Stimulated activated CD4-positive, alpha-beta T cell treated with anti-CD3 and anti-CD28 coated beads, Interleukin-15, amount 100 ng/mL, for 24 hours (primary cell): Measurements from ENCODE around the gene GJB4.
"Not testable (repeated sequence)": the region's sequence is repeated elsewhere in the genome, so short reads cannot be mapped to it uniquely, and the experiment has no call there.

Experiments used
- DNase-seq: peaks from one replicate; pipeline ENCODE4 v3.0.0-alpha.2; 2020

The GJB4 gene

DNA sequence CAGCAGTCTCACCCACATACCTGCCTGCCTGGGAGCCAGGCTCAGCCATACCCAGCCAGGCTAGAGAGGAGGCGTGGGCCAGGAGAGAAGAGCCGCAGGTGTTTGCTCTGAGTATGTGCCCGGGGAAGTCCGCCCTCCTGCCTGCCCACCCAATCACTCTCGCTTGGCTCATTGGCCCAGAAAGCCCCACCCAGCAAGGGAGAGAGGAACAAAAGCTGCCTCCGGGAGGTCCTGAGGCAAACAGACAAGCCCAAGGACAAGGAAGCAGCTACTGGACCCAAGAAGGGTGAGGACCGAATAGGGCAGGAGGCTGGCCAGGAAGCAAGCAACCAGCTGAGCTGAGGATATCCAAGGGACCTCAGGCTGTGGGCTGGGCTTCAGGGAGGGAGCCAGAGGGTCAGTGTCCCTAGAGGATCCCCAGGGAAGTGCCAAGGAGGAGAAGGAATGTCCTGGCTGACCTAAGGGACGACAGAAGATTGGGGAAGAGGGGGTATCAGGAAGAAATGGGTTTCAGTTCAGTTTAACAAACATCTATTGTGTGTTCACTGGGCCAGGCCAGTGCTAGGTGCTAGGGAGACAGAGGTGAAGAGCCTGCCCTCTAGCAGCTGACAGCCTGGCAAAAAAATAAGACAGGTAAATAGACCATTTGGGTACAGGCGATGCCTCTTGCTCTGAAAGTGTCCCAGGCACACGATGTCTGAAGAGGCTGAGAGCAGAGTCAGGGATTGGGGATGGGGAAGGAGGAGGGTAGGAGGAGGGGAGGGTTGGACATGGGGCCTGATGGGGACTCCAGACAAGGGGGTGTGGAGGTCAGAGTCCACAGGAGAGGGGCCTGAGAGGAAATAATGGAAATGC is at the start of gene GJB4:
Gene GJB4 (plus strand): TSS at position 238 of the 855 bp plus-strand sequence. CDS start 1,515 bp downstream, outside the sequence.
- no peak for DNase-seq

GRCh38 chr1:34710812-34711211 is 48.7 kb upstream of the GJB4 start:
- no peak for DNase-seq

- DNase-seq, result no peak
These were observed 48.1 kb upstream of the GJB4 start for GRCh38 chr1:34711485-34711884.

GRCh38 chr1:34712007-34712688 is 47.4 kb upstream of the GJB4 start:
- no peak for DNase-seq

DNA sequence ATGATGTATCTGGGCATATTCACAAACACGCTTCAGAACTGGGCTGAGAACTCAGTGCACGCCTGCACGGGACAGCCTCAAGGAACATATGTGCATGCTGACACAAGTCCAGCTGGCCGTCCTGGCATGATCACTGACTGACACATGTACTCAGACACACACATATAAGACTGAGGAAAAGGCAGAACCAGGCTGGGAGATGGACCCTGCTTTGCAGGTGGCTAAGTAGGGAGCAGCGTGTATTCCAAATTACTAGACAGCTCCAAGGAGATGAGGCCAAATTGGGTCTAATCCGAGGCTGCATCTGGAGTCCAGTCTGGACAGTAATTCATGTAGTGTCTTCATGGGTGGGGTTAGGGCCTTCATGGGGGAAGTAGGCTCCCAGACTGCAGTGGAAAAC is 46.1 kb upstream of the GJB4 start:
- DNase-seq, result no peak

GRCh38 chr1:34714386-34714785 is 45.2 kb upstream of the GJB4 start:
- no peak for DNase-seq

DNA sequence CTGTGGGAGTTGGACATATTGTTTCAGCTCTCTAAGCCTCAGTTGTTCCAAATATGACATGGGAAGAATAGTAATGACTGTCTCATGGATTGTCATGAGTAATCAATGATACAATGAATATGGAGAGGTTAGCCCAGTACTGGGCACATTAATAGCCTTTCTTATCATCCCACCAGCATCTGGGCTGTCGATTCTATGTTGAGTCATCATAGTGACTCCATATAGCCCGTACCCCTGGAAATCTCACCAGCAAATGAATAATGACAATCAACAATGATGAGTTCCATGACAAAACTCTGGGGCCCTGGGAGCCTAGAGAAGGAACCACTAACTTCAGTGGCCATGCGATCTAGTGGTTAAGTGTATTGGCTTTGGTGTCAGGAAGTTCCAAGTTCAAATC is 44.4 kb upstream of the GJB4 start:
- no peak for DNase-seq

DNA sequence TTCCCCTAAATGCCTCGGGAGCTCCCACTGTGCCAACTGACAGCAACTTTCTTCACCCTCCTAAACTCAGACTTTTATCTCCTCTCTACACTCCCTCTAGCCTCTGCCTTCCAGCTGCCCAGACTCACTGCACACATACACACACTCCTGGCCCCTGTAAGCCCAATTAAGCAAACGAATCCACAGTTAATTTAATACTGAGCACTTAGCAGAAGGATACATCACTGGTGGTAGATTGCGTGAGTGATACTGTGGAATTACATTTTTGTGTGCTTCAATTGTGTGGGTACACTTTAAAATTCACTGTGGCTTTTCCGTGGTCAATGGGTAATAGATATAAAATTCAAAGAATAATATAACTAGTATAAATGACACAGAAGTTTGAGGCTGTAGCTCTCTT is 38.3 kb upstream of the GJB4 start:
- no peak for DNase-seq

GRCh38 chr1:34721646-34722355 is 37.7 kb upstream of the GJB4 start:
- DNase-seq, result no peak

- DNase-seq, result no peak
These were observed 32.7 kb upstream of the GJB4 start for GRCh38 chr1:34726861-34727260.

DNA sequence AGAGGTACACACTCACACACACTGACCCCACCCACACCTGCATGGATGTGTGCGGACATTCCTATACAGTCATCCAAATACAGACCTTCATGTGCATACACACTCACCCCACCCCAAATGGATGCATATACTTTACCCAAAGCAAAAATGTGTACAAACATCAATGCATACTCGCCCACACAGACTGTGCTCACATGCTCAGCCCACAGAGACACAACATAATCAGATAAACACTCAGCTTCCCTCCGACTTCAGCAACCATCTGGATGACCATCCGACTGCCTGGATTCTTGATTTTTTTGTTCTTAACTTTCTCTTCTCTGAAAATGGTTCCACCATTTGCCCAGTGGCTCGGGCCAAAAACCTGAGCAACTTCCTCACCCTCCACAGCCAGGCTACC is 29.1 kb upstream of the GJB4 start:
- DNase-seq, result no peak

- DNase-seq, result not testable (repeated sequence)
These were observed 26.7 kb upstream of the GJB4 start for GRCh38 chr1:34732831-34733230.

- no peak for DNase-seq
These were observed 22.8 kb upstream of the GJB4 start for GRCh38 chr1:34736692-34737091.

DNA sequence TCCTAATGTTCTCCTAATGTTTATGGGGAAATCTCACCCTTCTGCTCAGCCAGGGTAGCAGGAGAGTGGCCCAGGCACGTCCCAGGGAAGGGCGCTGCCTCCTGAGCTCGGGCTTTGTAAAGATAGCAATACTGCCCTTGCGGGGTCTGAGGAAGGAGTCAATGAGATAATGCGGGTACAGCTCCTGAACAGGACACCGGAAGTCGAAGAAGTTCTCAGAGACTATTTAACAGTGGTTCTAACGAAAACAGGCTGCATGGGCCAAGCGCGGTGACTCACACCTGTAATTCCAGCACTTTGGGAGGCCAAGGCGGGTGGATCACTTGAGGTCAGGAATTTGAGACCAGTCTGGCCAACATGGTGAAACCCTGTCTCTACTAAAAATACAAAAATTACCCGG is 22.3 kb upstream of the GJB4 start:
- DNase-seq, result not testable (repeated sequence)

- no peak for DNase-seq
These were observed 19.9 kb upstream of the GJB4 start for GRCh38 chr1:34739613-34740012.

GRCh38 chr1:34740161-34740868 is 19.2 kb upstream of the GJB4 start:
- no peak for DNase-seq

DNA sequence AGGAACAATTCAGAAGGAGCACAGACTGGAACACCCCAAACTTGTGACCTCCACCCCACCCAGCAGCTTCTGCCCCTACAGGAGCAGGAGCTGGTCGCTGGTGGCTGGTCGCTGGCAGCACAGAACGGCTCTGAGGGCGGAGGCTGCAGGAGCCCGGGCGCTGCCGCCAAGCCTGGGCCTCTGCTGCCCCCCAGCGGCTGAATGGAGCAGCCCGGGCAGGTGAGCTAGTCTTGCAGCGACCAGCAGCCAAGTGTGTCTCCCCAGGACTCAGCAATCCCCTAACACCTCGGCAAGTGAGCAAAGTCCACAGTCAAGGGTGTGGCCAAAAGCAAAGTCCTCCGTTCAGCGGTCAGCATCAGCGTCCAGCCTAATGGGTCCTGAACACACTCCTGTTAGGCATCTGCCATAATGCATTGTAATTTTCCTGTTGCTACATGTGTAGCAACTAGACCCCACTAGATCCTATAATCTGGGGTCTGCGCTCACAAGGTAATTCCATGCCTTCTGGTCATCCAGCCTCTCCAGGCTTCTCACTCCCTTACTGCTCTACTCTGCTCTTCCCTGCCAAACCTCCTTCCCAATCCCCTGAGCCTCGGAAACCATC is 16.8 kb upstream of the GJB4 start:
- peak; percentile 88 for DNase-seq

DNA sequence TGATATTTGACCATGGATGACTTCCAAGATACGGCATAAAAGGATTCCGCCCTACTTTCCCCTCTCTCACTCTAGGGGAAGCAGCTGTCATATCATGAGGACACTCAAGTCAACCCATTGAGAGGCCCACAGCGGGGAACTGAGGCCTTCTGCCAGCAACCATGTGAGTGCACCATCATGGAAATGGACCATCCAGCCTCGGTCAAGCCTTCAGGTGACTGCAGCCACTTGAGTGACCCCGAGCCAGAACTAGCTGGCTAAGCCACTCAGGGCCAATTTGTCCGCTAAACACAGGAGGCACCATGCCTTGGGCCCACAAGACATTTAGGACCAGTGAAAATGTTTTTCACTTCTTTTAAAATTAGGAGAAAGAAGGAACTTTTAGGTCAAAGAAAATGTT is 15.8 kb upstream of the GJB4 start:
- DNase-seq, result no peak

DNA sequence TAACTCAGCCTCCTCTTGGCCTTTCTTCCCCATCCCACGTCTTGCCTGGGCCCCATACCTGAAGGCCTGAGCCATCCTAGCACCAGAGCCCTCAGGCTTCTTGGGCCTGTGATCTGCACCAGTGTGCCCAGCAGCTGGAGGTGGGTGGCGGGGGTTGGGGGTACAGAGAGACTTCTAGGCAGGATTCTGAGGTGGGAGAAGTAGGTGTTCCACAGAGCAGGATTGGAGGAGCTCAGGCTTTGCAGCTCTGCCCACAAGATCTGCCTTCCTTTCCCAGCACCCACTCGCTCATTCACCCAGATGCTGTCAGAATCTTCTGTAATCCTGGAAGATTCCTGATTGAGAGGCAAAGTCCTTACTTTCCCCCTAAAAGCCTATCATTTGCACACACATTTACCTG is 14.7 kb upstream of the GJB4 start:
- DNase-seq, result no peak

DNA sequence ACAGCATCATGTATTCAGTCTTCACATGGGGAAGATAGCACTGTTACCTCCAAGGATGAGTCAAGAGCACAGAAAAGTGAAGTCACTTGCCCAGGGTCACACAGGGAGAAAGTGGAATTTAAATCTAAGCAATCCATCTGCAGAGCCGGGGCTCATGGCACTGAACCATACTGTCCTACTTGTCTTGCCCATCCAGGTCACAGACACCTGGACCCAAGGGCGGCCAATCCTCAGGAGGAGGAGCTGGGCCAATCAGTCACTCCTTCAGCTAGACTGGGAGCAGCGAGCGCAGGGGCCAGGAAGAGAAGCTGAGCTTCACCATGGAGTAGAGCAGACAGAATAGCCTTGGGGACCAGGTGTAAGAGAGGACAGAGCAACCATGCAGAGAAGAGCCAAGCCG is 13.9 kb upstream of the GJB4 start:
- no peak for DNase-seq

GRCh38 chr1:34746101-34746500 is 13.4 kb upstream of the GJB4 start:
- no peak for DNase-seq

GRCh38 chr1:34746785-34747637 is 12.5 kb upstream of the GJB4 start:
- no peak for DNase-seq
